Frontal cortex (tissue), 4 donors: Measurements from ENCODE around the gene S100A8. TPM values are rescaled to one million over a fixed set of nuclear protein-coding genes. Genes with fewer than 3 reads are reported as not detected.
A peak's percentile ranks its signal among the peaks of the same experiment; 100 is the strongest.
"Not testable (repeated sequence)": the region's sequence is repeated elsewhere in the genome, so short reads cannot be mapped to it uniquely, and the experiment has no call there.

Experiments used
- DNase-seq, 2 donors: peaks; one replicate each; pipeline ENCODE4 v3.0.0; 2012; ENCODE audit warnings: low spot score in 2 of 2
- FAIRE-seq: peaks from 2 replicates; lab custom pipeline; 2012; peaks lifted over from hg19 to GRCh38; lab: Jason Lieb, UNC
- total RNA-seq: library from RNA; depleted of rRNA; stranded (reverse); fragments of >200 nt; gene quantifications from one replicate; pipeline ENCODE4 v1.2.3, GENCODE V29; 2014
- donor health status: control.
- donor health status: control.
- donor health status: control.

S100A8 gene
- total RNA-seq: 7.3 TPM

DNA sequence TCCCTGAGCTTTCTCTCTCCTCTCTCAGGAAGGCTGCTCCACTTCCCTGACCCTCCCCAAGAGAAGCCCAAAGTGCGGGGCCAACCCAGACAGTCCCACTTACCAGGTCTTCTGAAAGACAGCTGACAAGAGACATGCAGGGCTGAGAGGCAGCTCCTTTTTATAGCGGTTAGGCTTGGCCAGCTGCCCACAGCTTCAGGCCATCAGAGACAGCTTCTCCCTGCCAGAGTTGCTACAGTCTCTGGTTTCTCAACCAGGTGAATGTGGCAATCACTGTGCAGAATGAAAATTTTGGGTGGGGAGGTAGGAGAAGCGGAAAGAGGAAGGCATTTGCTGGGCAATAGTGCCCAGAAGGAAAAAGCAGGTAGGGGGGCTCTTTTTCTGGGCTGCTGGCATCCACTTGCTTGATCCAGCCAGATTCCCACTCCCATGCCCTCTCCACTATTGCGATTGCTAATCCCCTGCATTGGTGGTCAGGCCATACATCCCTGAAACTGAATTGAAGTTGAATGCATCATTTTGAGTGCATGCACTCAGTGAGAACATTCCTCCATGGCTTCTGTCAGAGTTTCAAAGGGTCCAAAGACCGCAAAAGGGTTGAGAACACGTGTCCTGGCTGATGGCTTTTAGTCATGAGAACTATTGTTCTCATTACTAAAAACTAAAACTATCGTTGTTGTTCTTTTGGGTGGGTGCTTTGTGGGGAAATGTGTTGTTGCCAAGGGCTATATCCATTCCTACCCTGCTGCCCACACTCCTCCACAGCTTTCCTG lies at the start of gene S100A8:
Gene S100A8, minus strand, starts transcription at position 136 of the 773 bp plus-strand sequence. CDS start 538 bp downstream, outside the sequence.
- FAIRE-seq (no peak), DNase-seq (no peak)

DNA sequence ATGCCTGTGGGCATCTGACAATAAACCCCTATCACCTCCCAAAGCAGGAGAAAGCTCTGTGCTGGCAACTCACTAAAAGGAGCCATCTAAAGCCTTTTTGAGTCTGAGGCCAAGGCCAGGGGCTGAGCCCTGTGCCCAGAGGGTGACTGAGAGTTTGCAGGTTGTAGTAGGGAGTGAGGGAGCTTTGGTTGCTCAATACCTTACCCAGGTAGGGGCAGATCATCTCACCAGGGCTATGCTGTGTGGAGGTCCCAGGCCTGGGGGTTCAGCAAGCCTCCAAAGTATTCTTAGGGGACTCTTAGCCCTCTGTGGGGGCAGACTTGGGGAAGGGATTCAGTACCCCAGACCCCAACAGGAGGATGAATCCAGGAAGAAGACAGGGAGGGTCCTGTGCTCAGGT lies 48.4 kb upstream of the S100A8 start:
- FAIRE-seq (no peak), DNase-seq (no peak)

DNA sequence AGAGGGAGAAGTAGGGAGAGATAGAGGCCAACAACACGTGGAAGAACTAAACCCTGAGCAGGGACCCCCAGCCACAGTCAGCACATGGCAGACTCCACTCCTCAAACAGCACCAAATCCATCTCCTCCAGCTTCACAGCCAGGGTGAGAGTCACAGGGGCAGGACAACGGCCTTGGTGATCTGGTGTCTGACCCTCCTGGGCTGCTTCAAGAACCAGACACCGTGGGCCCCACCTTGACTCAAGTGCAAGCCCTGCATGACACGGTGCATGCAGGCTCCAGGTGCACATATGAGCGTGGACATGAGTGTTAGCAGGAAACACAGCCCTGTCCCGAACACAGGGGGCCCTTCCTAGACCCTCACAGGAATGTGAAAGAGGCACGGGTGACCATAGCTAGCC lies 47.7 kb upstream of the S100A8 start:
- FAIRE-seq: no peak

DNA sequence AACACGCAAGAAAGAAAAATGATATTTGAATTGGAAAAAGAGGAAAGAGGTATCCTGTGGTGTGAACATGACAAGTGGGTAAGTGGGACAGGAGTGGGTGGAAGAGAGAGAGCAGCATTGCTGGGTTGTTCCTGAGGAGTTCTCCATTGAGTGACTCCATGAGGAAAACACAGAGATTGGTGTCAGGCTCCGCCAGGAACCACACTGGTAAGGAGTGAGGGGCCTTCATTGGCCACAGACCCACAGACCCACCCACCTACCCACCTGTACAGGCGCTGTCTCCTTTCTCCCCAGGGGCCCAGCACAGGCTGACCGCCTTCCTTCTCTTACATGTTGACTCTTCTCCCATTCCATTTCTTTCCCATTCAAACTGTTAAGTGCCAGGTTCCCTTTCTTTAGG lies 46.4 kb upstream of the S100A8 start:
- DNase-seq (no peak), FAIRE-seq (no peak)

More for the DNA sequence above, 47.7 kb upstream of the S100A8 start:
- no peak for DNase-seq

DNA sequence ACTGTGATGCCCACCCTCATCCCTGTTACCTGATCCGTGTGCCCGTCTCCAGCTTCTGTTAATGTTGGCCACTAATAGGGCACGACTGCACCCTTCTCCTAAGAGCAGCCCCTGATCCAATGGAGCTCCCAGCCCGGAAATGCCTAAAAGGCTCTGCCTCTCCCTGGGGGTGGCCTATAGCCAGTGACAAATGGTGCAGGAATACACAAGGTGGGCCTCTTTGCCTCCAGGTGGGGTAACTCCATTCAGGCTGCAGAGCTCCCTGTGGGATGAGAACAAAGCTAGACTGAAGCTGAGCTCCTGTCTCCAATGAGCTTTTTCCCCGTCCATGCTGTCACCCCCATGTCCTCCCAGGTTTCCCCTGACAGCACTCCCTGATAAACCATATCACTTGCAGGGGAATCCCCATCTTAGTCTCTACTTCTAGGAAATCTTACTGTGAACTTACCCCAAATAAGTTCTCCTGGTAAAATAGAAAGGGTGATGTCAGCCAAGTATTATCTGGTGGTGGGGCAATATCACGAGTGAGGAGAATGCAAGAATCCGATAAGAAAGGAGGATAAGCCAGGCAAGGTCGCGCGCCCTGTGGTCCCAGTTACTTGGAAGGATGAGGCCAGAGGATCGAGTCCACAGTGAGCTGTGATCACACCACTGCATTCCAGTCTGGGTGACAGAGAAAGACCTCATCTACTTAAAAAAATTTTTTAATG lies 44.0 kb upstream of the S100A8 start:
- no peak for DNase-seq
- no peak for FAIRE-seq

DNA sequence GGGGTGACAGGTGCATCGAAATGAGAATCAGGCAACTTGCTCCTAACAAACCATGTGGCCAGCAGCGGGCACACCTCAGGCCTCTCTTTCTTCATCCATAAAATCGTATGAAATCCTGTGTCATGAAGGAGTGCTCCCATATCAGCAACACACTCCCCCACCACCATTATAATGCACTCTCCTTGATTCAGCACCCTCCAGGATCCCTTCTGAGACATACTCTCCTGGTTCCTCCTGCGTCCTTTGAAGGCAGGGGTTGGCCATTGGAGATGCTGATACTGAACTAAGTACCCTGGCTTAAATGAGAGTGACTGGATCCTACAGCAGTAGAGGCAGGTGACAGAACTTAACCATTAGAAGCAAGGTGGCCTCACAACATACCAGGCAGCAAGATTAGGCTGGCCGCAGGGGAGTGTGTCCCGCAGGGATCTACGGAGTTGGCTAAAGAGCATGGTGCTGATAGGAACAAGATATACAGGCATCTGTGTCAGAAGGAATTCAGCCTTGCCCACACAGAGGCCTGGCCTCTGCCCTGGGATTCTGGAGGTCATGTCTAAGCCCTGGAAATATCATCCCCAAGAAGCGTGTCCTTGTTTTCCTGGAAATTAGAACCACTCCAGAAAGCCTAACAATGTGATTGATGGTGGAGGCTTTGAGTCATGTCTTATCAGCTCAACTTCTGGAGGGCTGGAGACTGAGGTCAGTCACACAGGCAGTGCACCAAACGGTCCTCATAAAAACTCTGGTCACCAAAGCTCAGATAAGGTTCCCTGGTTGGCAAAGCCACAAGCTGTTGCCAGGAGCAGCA lies 42.2 kb upstream of the S100A8 start:
- DNase-seq: no peak
- no peak for FAIRE-seq

DNA sequence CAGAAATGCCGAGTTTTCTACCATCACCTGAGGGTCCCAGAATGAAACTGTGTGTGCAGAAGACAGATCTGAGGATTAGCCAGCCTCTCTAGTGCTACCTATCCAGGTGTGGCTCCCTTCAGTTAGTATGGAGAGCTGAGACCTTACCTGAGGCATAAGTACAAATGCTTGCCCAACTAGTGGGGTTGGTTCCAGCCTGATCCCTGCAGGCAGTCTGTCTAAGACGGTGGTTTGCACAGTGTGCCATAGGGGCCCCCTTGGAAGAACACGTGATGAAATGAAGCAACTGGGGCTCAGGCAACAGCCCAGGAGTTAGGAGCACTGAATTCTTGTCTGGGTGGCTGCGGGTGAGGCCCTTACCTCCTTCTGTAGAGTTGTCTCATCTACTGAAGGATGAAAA lies 41.1 kb upstream of the S100A8 start:
- DNase-seq (no peak), FAIRE-seq (no peak)

DNA sequence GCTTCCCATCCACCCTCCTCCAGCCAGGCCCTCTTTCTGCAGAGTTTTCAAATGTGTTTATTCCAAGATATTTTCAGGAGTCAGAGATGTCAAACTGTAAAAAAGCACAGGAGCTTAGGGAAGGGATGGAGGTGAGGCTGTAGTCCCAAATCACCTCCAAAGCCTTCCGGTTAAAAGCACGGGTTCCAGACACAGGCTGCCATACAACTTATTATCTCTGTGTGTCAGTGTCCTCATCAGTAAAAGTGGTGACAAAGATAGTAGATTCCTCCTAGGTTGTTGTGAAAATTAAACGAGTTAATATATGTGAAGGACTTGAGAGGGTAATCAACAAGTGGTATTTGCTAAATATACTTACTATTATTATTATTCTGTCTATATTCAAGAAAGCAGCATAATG lies 40.6 kb upstream of the S100A8 start:
- DNase-seq (no peak), FAIRE-seq (no peak)

DNA sequence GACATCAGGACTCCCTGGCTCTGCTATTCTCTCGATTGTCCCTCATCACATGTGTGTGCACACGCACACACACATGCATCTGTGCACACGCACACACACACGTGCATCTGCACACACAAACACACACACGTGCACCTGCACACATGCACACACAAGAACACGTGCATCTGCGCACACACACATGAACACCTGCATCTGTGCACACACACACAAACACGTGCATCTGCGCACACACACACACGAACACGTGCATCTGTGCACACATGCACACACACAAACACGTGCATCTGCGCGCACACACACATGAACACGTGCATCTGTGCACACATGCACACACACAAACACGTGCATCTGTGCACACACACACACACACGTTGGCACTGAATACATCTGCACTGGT lies 40.1 kb upstream of the S100A8 start:
- no peak for FAIRE-seq
- DNase-seq: no peak

DNA sequence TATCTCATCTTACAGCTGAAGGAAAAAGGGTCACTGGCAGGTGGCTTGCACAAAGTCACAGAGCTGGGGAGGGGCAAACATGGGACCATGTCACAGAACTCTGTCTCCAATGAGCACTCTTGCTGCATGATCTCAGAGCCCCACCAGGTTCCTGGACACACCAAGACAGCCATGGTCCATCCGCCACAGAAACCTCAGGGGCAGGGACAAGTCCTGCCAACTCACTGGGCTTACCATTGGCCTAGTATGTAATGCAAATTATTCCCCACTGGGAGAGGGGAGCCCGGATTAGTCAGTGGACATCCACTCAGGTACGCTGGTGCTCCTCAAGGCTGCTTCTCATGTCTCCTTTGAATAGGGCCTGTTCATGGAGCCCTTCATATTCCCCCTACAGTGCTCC lies 39.7 kb upstream of the S100A8 start:
- DNase-seq: no peak
- FAIRE-seq: no peak

DNA sequence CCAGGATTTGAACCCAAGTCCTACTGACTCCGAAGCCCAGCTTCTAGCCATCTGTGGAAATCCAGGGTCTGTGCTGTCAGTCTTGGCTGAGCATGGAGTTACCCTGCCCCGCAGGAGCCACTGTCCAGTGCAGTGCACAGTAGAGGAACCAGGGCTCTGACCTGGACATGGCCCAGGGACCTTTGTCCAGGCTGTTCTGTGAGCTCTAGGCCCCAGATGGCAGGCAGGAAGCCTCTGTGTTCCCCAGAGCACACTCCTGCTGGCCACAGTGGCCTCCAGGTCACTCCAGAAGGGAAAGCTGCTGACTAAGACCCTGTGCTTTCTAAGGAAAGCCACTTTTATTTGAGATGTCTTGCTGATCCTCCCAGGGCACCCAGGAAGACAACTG lies 39.3 kb upstream of the S100A8 start:
- FAIRE-seq: no peak
- no peak for DNase-seq

DNA sequence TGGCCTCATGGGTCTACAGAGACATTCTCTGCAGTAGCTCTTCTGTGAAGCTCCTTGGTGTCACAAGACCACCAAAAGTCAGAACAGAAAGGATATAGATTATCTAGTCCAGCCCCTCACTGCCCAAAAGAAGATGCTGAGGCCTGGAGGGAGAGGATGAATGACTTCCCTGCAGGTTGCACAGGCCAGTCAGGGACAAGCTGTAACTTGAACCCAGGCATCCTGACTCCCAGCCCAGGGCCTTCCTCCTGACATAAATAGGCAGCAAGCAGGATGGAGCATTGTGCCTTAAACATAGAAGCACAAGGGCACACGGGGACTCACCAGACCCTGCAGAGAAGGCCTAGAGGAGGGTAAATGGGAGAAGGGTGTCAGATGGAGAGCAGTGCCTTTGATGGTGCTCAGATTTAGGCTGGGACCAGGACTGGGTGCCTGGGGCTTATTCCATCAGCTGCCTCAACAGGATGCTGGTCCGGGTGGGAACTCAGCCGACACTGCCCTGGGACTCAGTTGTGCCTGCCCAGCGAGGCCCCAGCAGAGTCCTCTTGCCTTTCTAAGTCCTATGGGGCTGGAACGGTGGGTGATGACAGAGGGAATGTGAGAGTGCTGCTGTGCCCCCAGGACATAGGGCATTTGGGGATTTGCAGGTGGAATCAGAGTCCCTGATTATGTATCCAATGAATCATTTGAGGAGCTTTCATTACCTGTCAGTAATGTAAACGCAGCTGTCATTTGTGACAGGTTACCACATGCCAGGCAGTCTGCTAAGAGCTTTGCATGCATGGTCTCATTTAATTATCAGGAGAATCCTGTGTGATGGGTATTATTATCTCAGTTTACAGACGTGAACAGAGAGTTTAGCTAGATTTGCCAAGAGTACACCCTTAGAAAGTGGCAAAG lies 38.6 kb upstream of the S100A8 start:
- FAIRE-seq (no peak), DNase-seq (no peak)

DNA sequence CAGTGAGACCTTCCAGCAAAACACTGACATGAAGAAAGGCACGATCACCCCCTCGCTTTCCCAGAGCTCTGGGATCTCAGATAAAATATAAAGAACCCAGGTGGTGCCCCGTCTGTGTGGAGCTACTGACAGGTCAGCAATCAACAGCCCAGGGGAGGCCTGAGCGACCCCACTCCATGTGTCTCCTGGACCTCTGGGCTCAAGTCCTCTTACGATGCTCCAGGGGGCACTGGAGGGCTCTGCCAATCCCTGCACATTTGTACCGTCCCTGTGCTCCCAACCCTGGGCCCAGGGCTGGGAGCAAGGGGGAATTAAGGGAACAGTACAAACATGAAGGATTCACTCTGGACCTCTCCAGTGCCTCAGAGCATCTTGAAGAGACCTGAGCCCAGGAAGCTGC lies 37.9 kb upstream of the S100A8 start:
- FAIRE-seq: no peak
- no peak for DNase-seq

DNA sequence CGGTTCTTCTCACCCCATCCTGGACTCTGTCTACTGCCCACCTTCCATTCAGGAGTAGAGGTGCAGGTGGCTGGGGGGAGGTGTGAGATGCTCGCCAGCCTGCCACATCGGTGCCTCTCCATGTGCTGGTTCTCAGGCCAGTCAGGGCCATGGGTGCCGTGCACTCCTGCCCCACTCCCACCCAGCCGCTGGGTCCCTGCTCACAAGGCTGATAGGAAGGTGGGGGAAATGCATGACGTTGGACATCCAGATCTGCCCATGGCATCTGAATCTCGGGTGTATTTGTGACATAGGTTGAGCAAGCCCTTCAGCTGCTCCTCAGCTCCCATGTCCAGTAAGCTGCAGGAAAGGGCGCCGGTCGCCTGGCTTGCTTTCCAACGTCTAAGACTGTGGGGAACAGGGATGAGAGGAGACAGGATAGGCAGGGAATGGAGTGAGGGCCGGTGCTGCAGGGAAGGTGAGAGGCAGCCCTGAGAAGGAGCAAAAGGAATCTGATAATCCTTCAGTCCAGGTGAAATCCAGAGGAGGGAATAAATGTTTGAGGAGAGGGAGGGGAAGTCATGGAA lies 37.3 kb upstream of the S100A8 start:
- no peak for DNase-seq

DNA sequence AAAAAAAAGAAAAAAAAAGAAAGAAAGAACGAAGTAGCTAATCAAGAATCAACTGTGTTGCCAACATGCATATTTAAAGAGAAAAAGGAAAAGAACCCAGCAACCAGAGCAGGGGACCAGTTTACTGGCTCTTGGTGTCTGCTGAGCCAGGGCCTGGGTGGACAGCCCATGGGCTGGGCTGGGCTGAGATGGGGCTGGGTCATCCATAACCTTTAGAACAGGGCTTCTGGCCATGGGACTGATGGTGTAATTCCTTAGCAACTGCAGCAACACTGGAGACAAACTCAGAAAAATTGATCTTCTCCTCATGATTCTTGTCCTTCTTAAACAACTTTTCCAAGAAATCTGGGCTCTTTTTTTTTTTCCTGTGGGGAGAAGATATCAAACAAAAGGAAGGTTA lies 35.9 kb upstream of the S100A8 start:
- DNase-seq (no peak), FAIRE-seq (no peak)

More for the DNA sequence above, 37.3 kb upstream of the S100A8 start:
- no peak for FAIRE-seq

DNA sequence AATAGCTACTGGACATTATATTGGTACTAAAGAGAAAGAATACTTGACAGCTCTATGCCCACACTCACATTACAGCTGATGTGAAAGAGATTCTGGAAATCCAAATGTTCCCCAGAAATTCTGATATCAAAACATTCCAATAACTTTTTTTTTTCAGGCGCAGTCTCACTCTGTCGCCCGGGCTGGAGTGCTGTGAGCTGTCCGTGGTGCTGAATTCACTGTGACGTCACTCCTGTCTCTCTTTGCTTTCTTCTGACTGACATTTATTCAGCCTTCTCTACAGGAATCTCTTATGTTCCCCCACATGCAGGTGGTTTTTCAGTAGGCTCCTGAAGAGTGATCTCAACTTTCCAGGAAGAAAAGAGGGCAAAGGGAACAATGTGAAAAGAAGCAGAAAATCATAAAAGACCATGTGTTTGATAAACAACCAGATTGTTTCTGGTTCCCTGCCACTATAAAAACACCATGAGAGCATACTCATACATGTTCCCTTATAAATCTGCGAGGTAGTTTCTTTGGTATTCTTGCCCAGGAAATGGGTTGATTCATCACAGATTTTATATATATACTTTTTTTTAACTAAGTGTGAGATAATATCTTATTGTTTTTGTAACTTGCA lies 31.7 kb upstream of the S100A8 start:
- FAIRE-seq (no peak), DNase-seq (peak; percentile 40 to 48)

DNA sequence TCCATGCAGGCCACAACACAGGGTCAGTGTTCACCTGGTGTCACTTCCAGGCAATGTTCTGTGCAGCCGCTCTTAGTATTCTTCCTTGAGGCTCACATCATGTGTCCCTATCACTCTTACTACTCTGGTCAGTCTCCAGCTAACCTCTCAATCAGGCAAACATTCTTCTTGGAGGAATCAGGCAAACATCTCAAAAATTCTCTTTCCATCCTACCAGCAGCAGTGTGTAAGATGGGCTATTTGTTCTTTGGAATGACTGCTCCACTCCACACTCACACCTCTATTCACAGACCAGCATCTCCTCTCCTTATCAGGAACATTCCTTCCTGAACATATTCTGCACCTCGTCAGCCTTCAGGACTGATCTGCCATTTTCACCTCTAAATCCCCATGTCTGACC lies 29.4 kb upstream of the S100A8 start:
- DNase-seq (no peak), FAIRE-seq (no peak)

DNA sequence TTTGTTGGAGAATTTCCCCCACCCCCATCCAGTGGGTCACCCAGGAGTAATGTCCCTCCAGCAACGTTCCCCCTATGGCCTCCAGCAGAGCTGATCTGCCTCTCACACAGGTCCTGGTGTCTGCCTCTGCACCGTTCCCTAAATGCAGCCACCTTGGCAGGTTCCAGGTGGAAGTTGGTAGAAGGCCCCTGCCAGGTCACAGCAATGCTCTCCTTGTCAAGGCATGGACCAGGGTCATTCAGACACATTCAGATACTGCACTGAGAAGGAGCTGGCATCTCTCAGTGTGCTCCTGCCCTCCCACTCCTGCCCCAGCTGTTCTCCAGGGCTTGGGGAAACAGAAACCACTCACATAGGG lies 28.5 kb upstream of the S100A8 start:
- not testable (repeated sequence) for DNase-seq, FAIRE-seq
